ENCODE results near the gene HOXD13. TPM values are rescaled to one million over a fixed set of nuclear protein-coding genes. Genes with fewer than 3 reads are reported as not detected.

Gene HOXD13
- total RNA-seq, 1 experiment from 2014 or later: not detected

- intact Hi-C loops (cut with micrococcal nuclease; ENCODE audit: unreplicated experiment): no loop called here
- CTCF ChIA-PET: no interaction called here
- H3K27me3 Mint-ChIP-seq (ENCODE audit: unreplicated experiment): peaks cover 76% of the 10 kb centered on the region
Observed at GRCh38 chr2:176117823-176118371, 25.4 kb downstream of the HOXD13 start.

GRCh38 chr2:176118601-176119339 is 26.2 kb downstream of the HOXD13 start:
- Mint-ChIP-seq H3K4me1 (ENCODE audit: low read depth, unreplicated experiment) (no peaks in the 10 kb centered on the region), H3K27ac (ENCODE audit: unreplicated experiment) (no peak overlapping the region), H3K4me3 (ENCODE audit: low read depth, unreplicated experiment) (no peak overlapping the region), H3K36me3 (ENCODE audit: insufficient read depth, unreplicated experiment) (no peaks in the 10 kb centered on the region), H3K9me3 (ENCODE audit: low read depth, unreplicated experiment) (no peaks in the 10 kb centered on the region), H3K27me3 (ENCODE audit: unreplicated experiment) (peaks cover 67% of the 10 kb centered on the region)
- intact Hi-C loops (cut with micrococcal nuclease; ENCODE audit: unreplicated experiment): no loop called here
- no peak for DNase-seq
- BruUV-seq (replicated peaks): no TSS peak
- TF ChIP-seq, protein P1, sequence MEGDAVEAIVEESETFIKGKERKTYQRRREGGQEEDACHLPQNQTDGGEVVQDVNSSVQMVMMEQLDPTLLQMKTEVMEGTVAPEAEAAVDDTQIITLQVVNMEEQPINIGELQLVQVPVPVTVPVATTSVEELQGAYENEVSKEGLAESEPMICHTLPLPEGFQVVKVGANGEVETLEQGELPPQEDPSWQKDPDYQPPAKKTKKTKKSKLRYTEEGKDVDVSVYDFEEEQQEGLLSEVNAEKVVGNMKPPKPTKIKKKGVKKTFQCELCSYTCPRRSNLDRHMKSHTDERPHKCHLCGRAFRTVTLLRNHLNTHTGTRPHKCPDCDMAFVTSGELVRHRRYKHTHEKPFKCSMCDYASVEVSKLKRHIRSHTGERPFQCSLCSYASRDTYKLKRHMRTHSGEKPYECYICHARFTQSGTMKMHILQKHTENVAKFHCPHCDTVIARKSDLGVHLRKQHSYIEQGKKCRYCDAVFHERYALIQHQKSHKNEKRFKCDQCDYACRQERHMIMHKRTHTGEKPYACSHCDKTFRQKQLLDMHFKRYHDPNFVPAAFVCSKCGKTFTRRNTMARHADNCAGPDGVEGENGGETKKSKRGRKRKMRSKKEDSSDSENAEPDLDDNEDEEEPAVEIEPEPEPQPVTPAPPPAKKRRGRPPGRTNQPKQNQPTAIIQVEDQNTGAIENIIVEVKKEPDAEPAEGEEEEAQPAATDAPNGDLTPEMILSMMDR (IDR thresholded peaks at IDR 0.05; ENCODE audit: unreplicated experiment): peak; percentile 50
- CTCF ChIA-PET: no interaction called here

More at GRCh38 chr2:176117823-176118371, 25.4 kb downstream of the HOXD13 start:
- Mint-ChIP-seq H3K36me3 (ENCODE audit: insufficient read depth, unreplicated experiment) (no peaks in the 10 kb centered on the region), H3K4me3 (ENCODE audit: low read depth, unreplicated experiment) (no peak overlapping the region), H3K9me3 (ENCODE audit: low read depth, unreplicated experiment) (no peaks in the 10 kb centered on the region), H3K4me1 (ENCODE audit: low read depth, unreplicated experiment) (no peaks in the 10 kb centered on the region), H3K27ac (ENCODE audit: unreplicated experiment) (no peak overlapping the region)
- BruUV-seq (replicated peaks): no TSS peak
- TF ChIP-seq, protein P1 (IDR thresholded peaks at IDR 0.05; ENCODE audit: unreplicated experiment): no peak
- no peak for DNase-seq

DNA sequence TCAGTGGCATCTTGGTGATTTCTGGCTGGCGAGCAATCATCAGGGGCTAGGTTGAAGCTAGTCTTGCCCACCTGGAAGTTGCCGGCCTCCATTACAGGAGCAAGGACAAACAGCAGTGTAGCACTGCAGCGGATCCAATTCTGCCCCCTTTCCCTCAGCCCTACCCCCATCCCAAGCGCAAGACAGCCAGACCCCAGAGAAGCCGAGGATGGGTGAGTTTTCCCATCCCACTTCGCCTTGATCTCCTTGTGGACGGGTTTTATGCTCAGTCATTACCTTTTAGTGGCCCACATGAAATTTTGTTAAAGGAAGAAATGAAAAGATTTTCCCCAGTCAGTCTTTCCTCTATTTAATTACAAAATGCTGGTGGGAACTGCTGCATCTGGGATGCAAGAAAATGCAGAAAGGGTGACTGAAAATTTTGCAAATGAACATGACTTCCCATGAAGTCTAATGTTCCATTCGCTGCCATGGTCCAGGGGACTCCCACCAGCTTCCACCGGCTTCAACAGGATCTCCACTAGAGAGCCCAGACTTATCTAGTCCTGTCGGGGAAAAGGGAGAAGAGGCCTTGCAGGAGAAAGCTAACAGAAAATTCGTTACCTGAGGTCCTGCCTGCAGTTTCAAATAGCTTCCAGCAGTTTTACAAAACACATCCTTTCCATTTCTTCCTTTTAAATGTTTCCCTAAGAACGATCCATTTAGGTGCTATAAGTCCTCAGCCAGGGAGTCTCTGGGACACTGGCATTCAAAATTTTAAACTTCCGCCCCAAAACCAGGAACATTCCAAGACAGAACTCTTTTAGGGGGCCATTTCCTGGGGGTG is 28.1 kb downstream of the HOXD13 start:
- peaks cover 50% of the 10 kb centered on the region for H3K27me3 Mint-ChIP-seq (ENCODE audit: unreplicated experiment)
- no TSS peak for BruUV-seq (replicated peaks)
- no peaks in the 10 kb centered on the region for H3K4me1 Mint-ChIP-seq (ENCODE audit: low read depth, unreplicated experiment)
- TF ChIP-seq, protein P1 (IDR thresholded peaks at IDR 0.05; ENCODE audit: unreplicated experiment): no peak
- no peak overlapping the region for H3K4me3 Mint-ChIP-seq (ENCODE audit: low read depth, unreplicated experiment)
- H3K27ac Mint-ChIP-seq (ENCODE audit: unreplicated experiment): no peak overlapping the region
- intact Hi-C loops (cut with micrococcal nuclease; ENCODE audit: unreplicated experiment): loop anchor here (10.0 kb wide), 1 partner anchor 1644 kb away; no protein-coding TSS in a partner anchor
- H3K9me3 Mint-ChIP-seq (ENCODE audit: low read depth, unreplicated experiment): no peaks in the 10 kb centered on the region
- no peak for DNase-seq
- CTCF ChIA-PET: interaction anchor here (0.5 to 0.9 kb wide), 2 partner anchors 24 to 684 kb away, joined by 3 to 11 read pairs; no protein-coding TSS in a partner anchor
- H3K36me3 Mint-ChIP-seq (ENCODE audit: insufficient read depth, unreplicated experiment): no peaks in the 10 kb centered on the region

GRCh38 chr2:176121190-176122051 is 28.9 kb downstream of the HOXD13 start:
- intact Hi-C loops (cut with micrococcal nuclease; ENCODE audit: unreplicated experiment): loop anchor here (10.0 kb wide), 1 partner anchor 1643 kb away; no protein-coding TSS in a partner anchor
- CTCF ChIA-PET: interaction anchor here (0.9 kb wide), 1 partner anchor 683 kb away, joined by 3 read pairs; no protein-coding TSS in a partner anchor
- TF ChIP-seq, protein P1 (IDR thresholded peaks at IDR 0.05; ENCODE audit: unreplicated experiment): no peak
- H3K27ac Mint-ChIP-seq (ENCODE audit: unreplicated experiment): no peak overlapping the region
- no peaks in the 10 kb centered on the region for H3K36me3 Mint-ChIP-seq (ENCODE audit: insufficient read depth, unreplicated experiment)
- DNase-seq: no peak
- no peak overlapping the region for H3K4me3 Mint-ChIP-seq (ENCODE audit: low read depth, unreplicated experiment)
- no peaks in the 10 kb centered on the region for H3K9me3 Mint-ChIP-seq (ENCODE audit: low read depth, unreplicated experiment)
- H3K4me1 Mint-ChIP-seq (ENCODE audit: low read depth, unreplicated experiment): no peaks in the 10 kb centered on the region
- BruUV-seq (replicated peaks): no TSS peak
- H3K27me3 Mint-ChIP-seq (ENCODE audit: unreplicated experiment): peaks cover 41% of the 10 kb centered on the region
